GM18526 (cell line): ENCODE results near the gene CCDC82.
A peak's percentile ranks its signal among the peaks of the same experiment; 100 is the strongest.

ENCODE experiments used
- POLR2A ChIP-seq: IDR thresholded peaks from 3 replicates; pipeline ENCODE4 v1.6.1; 2011; ENCODE audit not compliant: insufficient read length; ENCODE audit errors: extremely low read depth

The CCDC82 gene

DNA sequence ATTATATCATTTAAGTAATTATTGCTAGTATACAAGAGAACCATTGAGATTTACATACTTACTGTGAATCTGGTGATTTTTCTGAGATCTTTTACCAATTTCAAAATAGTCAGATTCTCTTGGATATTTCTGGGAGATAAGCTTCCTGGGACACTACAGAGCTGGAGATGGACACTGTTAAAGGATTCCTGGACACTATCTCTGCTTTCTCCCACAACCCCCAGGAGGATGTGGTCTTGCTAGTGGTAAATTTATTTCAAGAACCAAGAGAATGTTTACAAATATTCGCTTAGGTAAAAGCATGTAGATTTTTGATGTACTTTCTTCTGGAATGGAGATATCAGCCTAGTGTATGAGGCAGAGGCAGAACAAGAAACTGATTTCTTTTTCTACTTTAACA lies 12.9 kb downstream of the CCDC82 start:
- no peak for TF ChIP-seq POLR2A

- TF ChIP-seq POLR2A = no peak
Observed at GRCh38 chr11:96373826-96374225, 15.9 kb downstream of the CCDC82 start.

GRCh38 chr11:96367342-96367741 lies 22.4 kb downstream of the CCDC82 start:
- no peak for TF ChIP-seq POLR2A

DNA sequence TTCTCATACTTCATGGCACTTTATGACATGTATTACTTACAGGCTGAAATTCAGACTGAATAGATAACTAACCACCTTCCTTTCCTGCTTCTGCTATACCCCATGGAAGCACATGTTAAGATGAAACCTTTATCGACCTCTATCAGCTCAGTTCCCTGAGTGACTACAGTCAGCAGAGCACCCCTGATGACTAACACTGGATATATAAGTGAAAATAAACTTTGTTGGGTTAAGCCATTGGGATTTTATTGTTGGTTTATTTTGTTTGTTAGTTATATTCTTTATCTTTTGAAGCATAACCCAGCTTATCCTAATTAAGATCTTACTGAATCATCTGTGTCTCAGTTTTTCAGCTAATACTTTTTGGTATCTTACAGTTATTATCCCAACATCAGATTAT lies 23.7 kb downstream of the CCDC82 start:
- TF ChIP-seq POLR2A = no peak

- TF ChIP-seq POLR2A = no peak
Observed at GRCh38 chr11:96365493-96365892, 24.2 kb downstream of the CCDC82 start.

DNA sequence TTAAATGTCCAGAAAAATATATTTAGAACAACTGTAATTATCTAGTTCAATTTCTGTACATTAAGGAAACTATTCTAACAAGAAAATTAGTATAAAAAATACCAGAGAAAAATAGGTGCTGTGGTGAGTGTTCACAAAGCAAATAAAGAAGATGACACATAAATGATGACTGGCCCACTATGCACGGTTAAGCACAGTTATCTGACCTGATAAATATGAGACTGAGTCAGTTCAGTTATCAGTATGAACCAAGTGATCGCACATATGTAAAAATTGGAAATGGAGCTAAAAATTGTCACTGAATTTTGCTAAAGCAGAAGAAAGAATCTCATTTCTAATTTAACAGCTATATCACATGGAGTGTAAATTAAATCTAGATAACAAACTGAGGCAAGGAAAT lies 27.9 kb downstream of the CCDC82 start:
- no peak for TF ChIP-seq POLR2A

DNA sequence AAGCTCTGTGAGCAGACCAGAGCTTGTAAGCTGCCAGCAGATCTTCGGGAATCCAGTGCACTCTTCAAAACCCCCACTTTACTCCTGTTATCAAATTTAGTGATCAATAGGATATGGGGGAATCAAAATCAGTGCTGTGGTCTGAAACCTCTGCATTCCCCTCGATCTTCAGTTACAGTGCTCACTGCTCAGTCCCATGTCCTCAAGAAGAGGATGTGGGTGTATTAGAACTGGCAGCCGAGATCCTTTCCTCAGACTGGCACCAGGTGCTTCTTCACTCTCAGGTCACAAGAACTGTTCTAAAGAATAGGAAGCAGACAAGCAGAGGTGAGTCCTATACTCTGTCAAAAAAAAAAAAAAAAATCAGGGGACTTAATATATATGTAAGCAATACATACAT lies 31.4 kb downstream of the CCDC82 start:
- TF ChIP-seq POLR2A = no peak

- TF ChIP-seq POLR2A = no peak
Observed at GRCh38 chr11:96357794-96358193, 31.9 kb downstream of the CCDC82 start.

DNA sequence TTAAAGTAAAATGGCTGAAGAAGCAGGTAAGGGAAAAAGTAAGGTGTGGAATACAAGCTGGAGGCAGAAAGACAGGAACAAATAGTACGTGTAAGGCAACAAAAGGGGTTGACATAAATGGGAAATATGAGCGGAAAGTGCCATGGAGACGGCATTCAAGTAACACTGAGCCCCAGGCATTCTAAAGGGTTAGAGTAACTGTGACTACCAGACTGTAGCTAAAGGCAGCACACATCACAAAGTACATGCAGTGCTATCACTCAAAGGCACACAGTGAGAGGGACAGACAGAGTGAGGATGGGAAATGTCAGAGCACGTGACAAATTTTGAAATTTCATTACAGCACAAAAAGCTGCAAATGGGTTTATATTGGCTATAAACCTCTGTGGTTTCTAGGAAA lies 32.9 kb downstream of the CCDC82 start:
- TF ChIP-seq POLR2A = no peak

GRCh38 chr11:96342961-96343711 lies 46.6 kb downstream of the CCDC82 start, which contains the start of gene MAML2:
Gene MAML2 (minus strand): TSS chr11:96343195. CDS start chr11:96341895, 1,300 bp downstream.
- no peak for TF ChIP-seq POLR2A

DNA sequence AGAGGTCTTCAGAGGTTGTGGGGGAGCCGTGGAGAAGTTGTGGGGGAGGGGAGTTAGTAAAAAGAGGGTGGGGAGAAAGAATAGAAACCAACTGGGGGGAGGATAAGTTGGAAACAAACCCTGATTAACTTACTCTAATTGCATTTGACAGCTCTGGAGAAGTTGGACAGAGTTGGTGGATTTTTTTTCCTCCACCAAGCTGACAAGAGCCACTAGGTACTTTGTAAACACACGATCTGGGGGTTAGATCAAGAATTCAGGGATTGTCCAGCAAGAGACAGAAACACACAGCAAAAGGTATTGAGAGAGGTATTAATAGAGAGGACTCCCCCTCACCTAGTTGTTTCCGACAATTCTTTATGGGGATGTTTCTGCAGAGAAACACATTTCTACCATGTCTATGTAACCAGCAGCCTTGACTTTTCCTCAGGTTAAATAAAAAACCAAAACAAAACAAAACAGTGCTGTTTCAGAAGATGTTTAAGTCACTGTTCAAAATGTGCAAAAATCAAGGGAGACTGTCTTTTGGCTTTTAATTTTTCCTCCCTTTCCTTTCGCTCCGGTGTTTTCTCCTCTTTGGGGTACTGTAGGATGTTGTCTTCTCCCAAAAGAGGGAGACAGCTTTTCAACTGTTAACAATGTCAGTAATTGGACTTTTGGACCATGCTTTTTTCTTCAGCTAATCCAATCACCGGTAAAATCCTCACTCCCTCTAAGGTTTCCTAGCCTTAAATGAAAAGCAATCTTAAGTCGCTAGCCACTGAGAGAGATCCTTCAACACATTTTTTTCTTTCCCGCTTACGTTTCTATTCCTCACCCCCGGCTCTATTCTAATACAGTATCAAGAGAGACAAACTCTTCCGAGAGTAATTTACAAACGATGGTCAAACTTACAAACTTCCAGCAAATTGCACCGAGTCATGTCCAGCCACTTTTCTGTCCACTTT lies 47.4 kb downstream of the CCDC82 start:
- no peak for TF ChIP-seq POLR2A

DNA sequence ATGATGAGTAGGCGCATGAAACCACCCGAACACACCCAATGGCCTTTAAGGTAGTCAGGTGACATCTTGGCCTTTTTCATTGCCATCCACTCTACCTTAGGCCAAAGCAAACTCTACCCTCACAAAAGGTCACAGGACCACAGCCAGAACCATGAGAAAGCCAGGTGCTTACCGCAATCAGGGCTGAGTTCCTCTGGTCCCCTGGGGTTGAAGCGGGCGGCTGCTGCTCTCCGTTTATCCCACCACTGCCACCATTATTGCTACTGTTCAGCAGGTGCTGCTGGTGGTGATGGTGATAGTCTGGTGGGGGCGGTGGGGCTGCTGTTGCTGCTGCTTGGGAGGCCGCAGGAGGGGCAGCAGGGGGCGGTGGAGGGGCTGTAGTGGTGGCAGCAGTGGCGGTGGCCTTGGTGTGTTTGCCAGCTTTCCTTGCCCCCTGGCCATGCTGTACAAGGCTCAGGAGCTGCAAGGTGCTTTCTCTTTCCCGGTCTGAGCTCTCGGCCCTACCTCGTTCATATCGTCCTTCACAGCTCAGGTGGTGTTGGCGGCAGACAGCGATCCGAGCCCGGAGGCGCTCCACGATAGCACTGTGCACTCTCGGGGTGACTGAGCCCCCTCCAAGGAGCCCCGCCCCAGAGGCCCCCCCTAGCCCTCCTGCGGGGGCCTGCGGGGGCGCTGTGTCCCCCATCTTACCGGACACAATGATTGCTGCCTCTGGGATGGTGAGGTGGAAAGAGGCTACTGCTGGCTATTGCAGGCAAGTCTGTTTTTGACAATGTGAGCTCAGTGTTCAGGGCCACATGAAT lies 48.3 kb downstream of the CCDC82 start:
- TF ChIP-seq POLR2A = peak; percentile 50

- TF ChIP-seq POLR2A = no peak
Observed at GRCh38 chr11:96340555-96340885, 49.2 kb downstream of the CCDC82 start.

DNA sequence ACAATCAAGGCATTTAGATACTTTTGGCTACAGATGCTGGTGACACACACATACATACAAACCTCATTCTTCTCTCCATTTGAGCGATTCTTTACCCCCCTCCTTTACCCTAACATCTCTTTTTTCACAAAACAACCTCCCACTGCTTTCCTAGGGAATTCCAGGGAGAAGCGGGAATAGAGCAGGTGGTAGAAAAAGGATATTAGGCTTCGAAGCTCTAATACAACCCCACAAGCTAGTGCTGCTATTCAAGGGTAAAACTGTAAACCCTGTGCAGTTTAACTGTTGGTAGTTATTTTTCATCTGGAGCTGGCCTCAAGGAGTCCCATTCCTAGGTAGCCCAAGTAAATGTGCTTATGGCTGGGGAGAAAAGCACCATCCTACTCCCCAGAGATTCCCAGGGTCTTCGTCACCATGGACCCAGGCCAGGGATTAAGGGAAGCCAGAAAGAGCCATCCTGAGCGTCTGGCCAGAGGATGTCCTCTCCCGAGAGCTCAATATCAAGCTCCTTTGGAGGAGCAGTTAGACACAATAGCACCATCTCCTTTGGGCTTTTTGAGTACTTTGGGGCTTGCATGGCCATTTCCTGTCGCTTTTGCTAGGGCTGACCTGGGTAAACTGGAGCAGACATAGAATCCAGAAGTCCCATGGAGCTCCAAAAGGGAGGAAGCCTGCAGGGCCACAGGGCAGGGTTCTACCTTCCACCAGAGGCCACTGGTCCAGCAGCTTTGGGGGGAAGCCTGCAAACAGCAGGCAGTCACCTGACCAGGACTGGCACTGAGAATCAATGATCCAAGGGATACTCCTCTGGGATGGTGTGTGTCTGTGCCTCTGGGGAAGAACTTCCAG lies 49.8 kb downstream of the CCDC82 start:
- TF ChIP-seq POLR2A = no peak

DNA sequence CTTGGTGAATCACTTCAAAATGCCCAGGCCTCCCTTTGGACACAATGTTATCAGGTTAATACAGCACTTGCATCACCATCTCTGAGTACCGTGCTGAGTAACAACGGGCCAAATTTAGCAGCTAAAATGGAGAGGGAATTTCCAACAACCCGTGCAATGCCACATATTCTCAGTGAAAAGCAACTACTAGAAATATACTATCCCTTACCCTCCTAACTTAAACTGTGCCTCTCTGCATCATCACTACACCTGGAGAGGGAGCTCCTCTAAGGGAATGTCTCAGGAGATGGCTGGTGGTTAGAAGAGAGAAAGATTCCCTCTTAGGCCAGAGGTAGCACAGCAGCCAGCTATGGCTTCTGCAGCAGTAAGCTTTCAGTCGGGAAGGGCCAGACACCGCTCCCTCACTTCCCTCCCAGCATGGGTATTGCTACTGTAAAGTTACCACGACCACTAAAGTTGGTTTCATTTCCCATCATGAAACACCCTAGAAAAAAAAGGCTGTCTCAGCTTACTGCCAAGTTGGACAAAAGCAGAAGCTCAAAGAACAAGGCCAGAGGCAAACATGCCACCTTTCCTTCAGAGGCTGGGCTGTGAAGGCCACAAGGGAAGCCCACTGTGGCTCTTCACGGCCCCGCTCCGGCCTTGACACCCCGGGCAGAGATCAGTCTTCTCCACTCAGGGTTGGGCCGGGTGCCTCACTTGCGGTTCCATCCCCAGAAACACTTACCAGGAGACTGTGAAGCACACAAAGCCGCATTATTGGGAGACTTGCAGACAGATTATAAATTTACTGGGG lies 50.6 kb downstream of the CCDC82 start:
- TF ChIP-seq POLR2A = no peak
